Activated CD8-positive, alpha-beta T cell treated with anti-CD3 and anti-CD28 coated beads for 36 hours (primary cell): Measurements from ENCODE around the gene PGM1. TPM values are rescaled to one million over a fixed set of nuclear protein-coding genes. Genes with fewer than 3 reads are reported as not detected.

ENCODE experiments used
- ATAC-seq: fragments of 200-7000 bp; cut with Tn5 transposase; one replicate; pipeline ENCODE4 v1.10.0; 2021; ENCODE audit warnings: mild to moderate bottlenecking, moderate library complexity
- CTCF ChIA-PET: fragments of 350-600 bp; sonication (Branson Sonifier 250); formaldehyde crosslinking; loops from one replicate; lab custom pipeline; 2021; ENCODE audit warnings: antibody characterized with exemption; lab: Charles Lee
- POLR2A ChIA-PET: fragments of 350-600 bp; sonication (Branson Sonifier 250); formaldehyde crosslinking; loops from one replicate; lab custom pipeline; 2021; ENCODE audit warnings: antibody characterized with exemption; lab: Charles Lee
- DNase-seq: peaks from one replicate; pipeline ENCODE4 v3.0.0-alpha.2; 2020
- H3K27ac Mint-ChIP-seq: one replicate; pipeline ENCODE4 v1.8.0; 2021; ENCODE audit warnings: mild to moderate bottlenecking, mixed read lengths
- H3K27me3 Mint-ChIP-seq: one replicate; pipeline ENCODE4 v1.8.0; 2021; ENCODE audit warnings: mixed read lengths
- H3K36me3 Mint-ChIP-seq: one replicate; pipeline ENCODE4 v1.8.0; 2021; ENCODE audit warnings: low read depth, mixed read lengths
- H3K4me1 Mint-ChIP-seq: one replicate; pipeline ENCODE4 v1.8.0; 2021; ENCODE audit warnings: low read depth, mixed read lengths
- H3K4me3 Mint-ChIP-seq: one replicate; pipeline ENCODE4 v1.8.0; 2021; ENCODE audit warnings: mild to moderate bottlenecking, moderate library complexity, mixed read lengths
- H3K9me3 Mint-ChIP-seq: one replicate; pipeline ENCODE4 v1.8.0; 2021; ENCODE audit warnings: mixed read lengths
- CTCF ChIP-seq: fragments of 200-600 bp; IDR thresholded peaks from one replicate; pipeline ENCODE4 v1.8.0; 2022; ENCODE audit warnings: antibody characterized with exemption, mild to moderate bottlenecking
- intact Hi-C: fragments of 100-400 bp; cut with micrococcal nuclease; formaldehyde crosslinking; loops from one replicate; pipeline ENCODE4 v1.10.0; 2022
- total RNA-seq, 2 experiments: library from RNA; stranded (reverse); gene quantifications; one replicate each; pipeline ENCODE4 v1.2.3, GENCODE V29; 2021

The PGM1 gene
- total RNA-seq, 2 experiments from 2014 or later, result 47.4 to 48.9 TPM

GRCh38 chr1:63653976-63654375, 60.8 kb downstream of the PGM1 start:
- Mint-ChIP-seq H3K4me3 (no peak overlapping the region), H3K36me3 (peaks cover 39% of the 10 kb centered on the region), H3K4me1 (peaks cover 21% of the 10 kb centered on the region), H3K27me3 (no peaks in the 10 kb centered on the region), H3K27ac (no peak overlapping the region), H3K9me3 (no peaks in the 10 kb centered on the region)
- no peak for TF ChIP-seq CTCF
- no peak for DNase-seq
- CTCF ChIA-PET, result no interaction called here
- intact Hi-C loops, result no loop called here
- POLR2A ChIA-PET, result no interaction called here
- no peak for ATAC-seq

- H3K4me3 Mint-ChIP-seq, result no peak overlapping the region
- ATAC-seq (no peak), DNase-seq (no peak)
- ChIA-PET CTCF (no interaction called here), POLR2A (no interaction called here)
- intact Hi-C loops, result no loop called here
- no peak for TF ChIP-seq CTCF
- H3K36me3 Mint-ChIP-seq, result peaks cover 45% of the 10 kb centered on the region
- no peak overlapping the region for H3K27ac Mint-ChIP-seq
- no peaks in the 10 kb centered on the region for H3K9me3 Mint-ChIP-seq
- no peaks in the 10 kb centered on the region for H3K27me3 Mint-ChIP-seq
- peaks cover 6% of the 10 kb centered on the region for H3K4me1 Mint-ChIP-seq
These were observed 66.2 kb downstream of the PGM1 start for GRCh38 chr1:63659448-63659847.

GRCh38 chr1:63662056-63662836, 69.0 kb downstream of the PGM1 start:
- Mint-ChIP-seq H3K36me3 (peaks cover 40% of the 10 kb centered on the region), H3K27me3 (no peaks in the 10 kb centered on the region), H3K4me1 (peaks cover 6% of the 10 kb centered on the region), H3K9me3 (peaks cover 4% of the 10 kb centered on the region), H3K4me3 (no peak overlapping the region), H3K27ac (no peak overlapping the region)
- POLR2A ChIA-PET, result no interaction called here
- no peak for ATAC-seq
- DNase-seq, result no peak
- CTCF ChIA-PET, result interaction anchor here (0.8 to 0.9 kb wide), 2 partner anchors 26 to 29 kb away, joined by 3 read pairs; no protein-coding TSS in a partner anchor
- no peak for TF ChIP-seq CTCF
- intact Hi-C loops, result no loop called here

GRCh38 chr1:63662841-63663240, 69.6 kb downstream of the PGM1 start:
- peaks cover 6% of the 10 kb centered on the region for H3K4me1 Mint-ChIP-seq
- H3K9me3 Mint-ChIP-seq, result peaks cover 4% of the 10 kb centered on the region
- DNase-seq (no peak), ATAC-seq (no peak)
- peaks cover 35% of the 10 kb centered on the region for H3K36me3 Mint-ChIP-seq
- H3K4me3 Mint-ChIP-seq, result no peak overlapping the region
- no peak overlapping the region for H3K27ac Mint-ChIP-seq
- intact Hi-C loops, result no loop called here
- POLR2A ChIA-PET, result no interaction called here
- H3K27me3 Mint-ChIP-seq, result no peaks in the 10 kb centered on the region
- TF ChIP-seq CTCF, result no peak
- CTCF ChIA-PET, result interaction anchor here (0.8 kb wide), 1 partner anchor 29 kb away, joined by 3 read pairs; no protein-coding TSS in a partner anchor

- intact Hi-C loops, result no loop called here
- Mint-ChIP-seq H3K36me3 (peaks cover 32% of the 10 kb centered on the region), H3K9me3 (peaks cover 4% of the 10 kb centered on the region), H3K4me3 (no peak overlapping the region), H3K4me1 (peaks cover 6% of the 10 kb centered on the region), H3K27me3 (no peaks in the 10 kb centered on the region), H3K27ac (no peak overlapping the region)
- TF ChIP-seq CTCF, result no peak
- ATAC-seq (no peak), DNase-seq (no peak)
- ChIA-PET CTCF (interaction anchor here (0.8 kb wide), 1 partner anchor 28 kb away, joined by 3 read pairs; no protein-coding TSS in a partner anchor), POLR2A (no interaction called here)
These were observed 70.1 kb downstream of the PGM1 start for GRCh38 chr1:63663301-63663700.
